Testis (tissue), 2 donors: Measurements from ENCODE around the gene COQ7.

ENCODE experiments used
- CTCF ChIP-seq, 3 experiments: fragments of 450-650 bp in 2 of 3; fragments of 200-600 bp in 1 of 3; sonication (generic) in 1 of 3; IDR thresholded peaks; one replicate each; pipeline ENCODE4 v1.5.1; 2016 to 2019; ENCODE audit warnings: antibody characterized with exemption in 3 of 3, mild to moderate bottlenecking in 2 of 3, moderate library complexity in 1 of 3
- POLR2A ChIP-seq: fragments of 450-650 bp; IDR thresholded peaks from one replicate; pipeline ENCODE4 v1.6.1; 2017; ENCODE audit warnings: antibody characterized with exemption, mild to moderate bottlenecking, moderate library complexity

- TF ChIP-seq CTCF (IDR thresholded peaks at IDR 0.05) (no peak), POLR2A (no peak)
These were observed 21.0 kb downstream of the COQ7 start for GRCh38 chr16:19088341-19088916.
